GM12892 (cell line): Measurements from ENCODE around the gene CDH1. TPM values are rescaled to one million over a fixed set of nuclear protein-coding genes. Genes with fewer than 3 reads are reported as not detected.
A peak's percentile ranks its signal among the peaks of the same experiment; 100 is the strongest.

Experiments used
- DNase-seq: peaks from one replicate; pipeline ENCODE4 v3.0.0; 2011; ENCODE audit not compliant: insufficient read length
- FAIRE-seq: peaks from 2 replicates; lab custom pipeline; 2011; peaks lifted over from hg19 to GRCh38; lab: Jason Lieb, UNC
- POLR2A ChIP-seq: IDR thresholded peaks from 2 replicates; pipeline ENCODE4 v1.6.1; 2011; ENCODE audit warnings: low read depth, low read length, control low read depth
- POLR2AphosphoS5 ChIP-seq: IDR thresholded peaks from 2 replicates; pipeline ENCODE4 v1.6.1; 2011; ENCODE audit warnings: low read depth, low read length, control low read depth
- TAF1 ChIP-seq: IDR thresholded peaks from 2 replicates; pipeline ENCODE4 v1.6.1; 2011; ENCODE audit warnings: low read depth, mild to moderate bottlenecking, control low read depth, low read length, borderline replicate concordance
- polyA plus RNA-seq: library from polyadenylated mRNA; unstranded; fragments of >200 nt; gene quantifications from one replicate; pipeline ENCODE4 v1.2.1, GENCODE V29; 2012; ENCODE audit warnings: missing spikeins, inconsistent platforms; ENCODE audit not compliant: missing spikeins

CDH1 gene
- 2.9 TPM for polyA plus RNA-seq

DNA sequence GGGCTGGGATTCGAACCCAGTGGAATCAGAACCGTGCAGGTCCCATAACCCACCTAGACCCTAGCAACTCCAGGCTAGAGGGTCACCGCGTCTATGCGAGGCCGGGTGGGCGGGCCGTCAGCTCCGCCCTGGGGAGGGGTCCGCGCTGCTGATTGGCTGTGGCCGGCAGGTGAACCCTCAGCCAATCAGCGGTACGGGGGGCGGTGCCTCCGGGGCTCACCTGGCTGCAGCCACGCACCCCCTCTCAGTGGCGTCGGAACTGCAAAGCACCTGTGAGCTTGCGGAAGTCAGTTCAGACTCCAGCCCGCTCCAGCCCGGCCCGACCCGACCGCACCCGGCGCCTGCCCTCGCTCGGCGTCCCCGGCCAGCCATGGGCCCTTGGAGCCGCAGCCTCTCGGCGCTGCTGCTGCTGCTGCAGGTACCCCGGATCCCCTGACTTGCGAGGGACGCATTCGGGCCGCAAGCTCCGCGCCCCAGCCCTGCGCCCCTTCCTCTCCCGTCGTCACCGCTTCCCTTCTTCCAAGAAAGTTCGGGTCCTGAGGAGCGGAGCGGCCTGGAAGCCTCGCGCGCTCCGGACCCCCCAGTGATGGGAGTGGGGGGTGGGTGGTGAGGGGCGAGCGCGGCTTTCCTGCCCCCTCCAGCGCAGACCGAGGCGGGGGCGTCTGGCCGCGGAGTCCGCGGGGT lies at the start of gene CDH1:
Gene CDH1, plus strand, starts transcription at position 247 of the 684 bp plus-strand sequence. Its CDS starts 124 bp downstream, at position 371.
- FAIRE-seq (no peak), DNase-seq (no peak)
- no peak for TF ChIP-seq TAF1
- no peak for TF ChIP-seq POLR2A
- no peak for TF ChIP-seq POLR2AphosphoS5

DNA sequence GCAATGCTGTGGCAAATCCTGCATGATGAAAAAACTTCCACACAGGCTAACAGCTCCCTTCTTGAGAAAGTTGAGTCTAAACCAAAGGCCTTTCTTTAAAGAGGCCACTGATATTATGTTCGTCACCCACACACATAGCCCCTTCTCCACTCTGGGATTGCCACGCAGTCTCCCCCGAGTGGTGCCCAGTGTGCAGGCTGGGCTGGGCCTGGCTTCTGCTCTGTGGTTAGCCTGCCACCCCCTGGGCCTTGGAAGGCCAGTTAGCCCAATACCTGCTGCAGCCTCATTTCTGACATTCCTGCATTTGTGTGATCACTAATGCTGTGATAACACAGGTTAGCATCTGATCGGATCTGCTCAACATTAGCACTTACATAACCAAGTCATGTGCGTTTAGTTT lies 47.2 kb upstream of the CDH1 start:
- no peak for DNase-seq
- TF ChIP-seq TAF1 (no peak), POLR2A (no peak), POLR2AphosphoS5 (no peak)
- no peak for FAIRE-seq

GRCh38 chr16:68695575-68695974 lies 41.5 kb upstream of the CDH1 start:
- FAIRE-seq = no peak
- no peak for DNase-seq
- no peak for TF ChIP-seq TAF1
- no peak for TF ChIP-seq POLR2AphosphoS5
- no peak for TF ChIP-seq POLR2A

DNA sequence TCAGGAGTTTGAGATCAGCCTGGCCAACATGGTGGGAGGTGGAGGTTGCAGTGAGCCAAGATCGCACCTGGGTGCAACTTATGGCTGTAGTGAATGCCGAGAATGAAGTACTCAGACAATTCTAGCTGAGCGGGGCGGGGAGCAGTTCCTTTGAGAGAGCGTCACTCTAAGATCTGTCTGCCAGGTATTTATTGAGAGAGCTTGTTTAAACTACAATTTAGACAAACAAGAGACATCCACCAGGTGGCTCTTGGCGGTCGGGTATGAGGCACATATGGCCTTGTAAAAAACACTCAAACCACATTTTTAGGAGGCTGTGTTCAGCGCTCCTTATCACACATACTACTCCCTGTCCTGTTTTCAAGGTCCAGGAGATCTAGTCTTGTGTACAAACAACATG lies 40.6 kb upstream of the CDH1 start:
- FAIRE-seq (no peak), DNase-seq (no peak)
- TF ChIP-seq POLR2AphosphoS5 (no peak), TAF1 (no peak), POLR2A (no peak)

DNA sequence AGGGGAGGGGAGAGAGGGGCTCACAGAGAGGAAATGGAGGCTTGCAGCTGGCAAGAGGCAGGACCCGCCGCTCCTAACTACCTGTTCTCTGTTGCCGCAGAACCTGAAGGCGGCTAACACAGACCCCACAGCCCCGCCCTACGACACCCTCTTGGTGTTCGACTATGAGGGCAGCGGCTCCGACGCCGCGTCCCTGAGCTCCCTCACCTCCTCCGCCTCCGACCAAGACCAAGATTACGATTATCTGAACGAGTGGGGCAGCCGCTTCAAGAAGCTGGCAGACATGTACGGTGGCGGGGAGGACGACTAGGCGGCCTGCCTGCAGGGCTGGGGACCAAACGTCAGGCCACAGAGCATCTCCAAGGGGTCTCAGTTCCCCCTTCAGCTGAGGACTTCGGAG lies 39.0 kb upstream of the CDH1 start:
- DNase-seq (no peak), FAIRE-seq (no peak)
- TF ChIP-seq POLR2AphosphoS5 (no peak), POLR2A (no peak), TAF1 (no peak)

- DNase-seq (no peak), FAIRE-seq (no peak)
- TF ChIP-seq POLR2AphosphoS5 (no peak), TAF1 (no peak), POLR2A (no peak)
Measured at GRCh38 chr16:68700120-68700519, 37.0 kb upstream of the CDH1 start.

GRCh38 chr16:68700831-68701230 lies 36.3 kb upstream of the CDH1 start:
- DNase-seq (no peak), FAIRE-seq (no peak)
- no peak for TF ChIP-seq POLR2AphosphoS5
- no peak for TF ChIP-seq TAF1
- no peak for TF ChIP-seq POLR2A

DNA sequence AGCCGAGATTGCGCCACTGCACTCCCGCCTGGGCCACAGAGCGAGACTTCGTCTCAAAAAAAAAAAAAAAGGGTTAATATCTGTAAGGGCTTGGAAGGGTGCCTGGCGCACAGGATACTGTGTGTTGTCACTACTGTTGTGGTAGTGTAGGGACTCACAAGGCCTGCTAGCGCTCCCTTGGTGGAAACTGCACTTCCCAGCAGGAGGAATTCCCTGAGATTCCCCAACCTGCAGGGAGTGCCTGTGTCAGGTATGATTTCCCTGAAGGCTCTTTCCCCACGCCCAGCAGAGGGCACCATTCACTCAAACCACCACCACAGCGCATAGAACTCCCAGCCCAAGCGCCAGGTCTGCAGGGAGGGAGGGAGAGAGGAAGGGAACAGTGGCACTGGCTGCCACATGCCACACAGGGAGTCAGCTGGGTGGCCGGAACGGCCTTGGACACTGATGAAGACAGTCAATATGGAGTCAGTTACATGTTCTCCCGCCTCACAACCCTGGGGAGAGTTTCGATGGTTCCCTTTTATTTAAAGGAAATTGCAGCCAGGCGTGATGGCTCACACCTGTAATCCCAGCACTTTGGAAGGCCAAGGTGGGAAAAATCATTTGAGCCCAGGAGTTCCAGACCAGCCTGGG lies 32.7 kb upstream of the CDH1 start:
- peak; percentile 71 for FAIRE-seq
- no peak for TF ChIP-seq POLR2A
- TF ChIP-seq POLR2AphosphoS5 = no peak
- TF ChIP-seq TAF1 = no peak
- DNase-seq = peak; percentile 63

DNA sequence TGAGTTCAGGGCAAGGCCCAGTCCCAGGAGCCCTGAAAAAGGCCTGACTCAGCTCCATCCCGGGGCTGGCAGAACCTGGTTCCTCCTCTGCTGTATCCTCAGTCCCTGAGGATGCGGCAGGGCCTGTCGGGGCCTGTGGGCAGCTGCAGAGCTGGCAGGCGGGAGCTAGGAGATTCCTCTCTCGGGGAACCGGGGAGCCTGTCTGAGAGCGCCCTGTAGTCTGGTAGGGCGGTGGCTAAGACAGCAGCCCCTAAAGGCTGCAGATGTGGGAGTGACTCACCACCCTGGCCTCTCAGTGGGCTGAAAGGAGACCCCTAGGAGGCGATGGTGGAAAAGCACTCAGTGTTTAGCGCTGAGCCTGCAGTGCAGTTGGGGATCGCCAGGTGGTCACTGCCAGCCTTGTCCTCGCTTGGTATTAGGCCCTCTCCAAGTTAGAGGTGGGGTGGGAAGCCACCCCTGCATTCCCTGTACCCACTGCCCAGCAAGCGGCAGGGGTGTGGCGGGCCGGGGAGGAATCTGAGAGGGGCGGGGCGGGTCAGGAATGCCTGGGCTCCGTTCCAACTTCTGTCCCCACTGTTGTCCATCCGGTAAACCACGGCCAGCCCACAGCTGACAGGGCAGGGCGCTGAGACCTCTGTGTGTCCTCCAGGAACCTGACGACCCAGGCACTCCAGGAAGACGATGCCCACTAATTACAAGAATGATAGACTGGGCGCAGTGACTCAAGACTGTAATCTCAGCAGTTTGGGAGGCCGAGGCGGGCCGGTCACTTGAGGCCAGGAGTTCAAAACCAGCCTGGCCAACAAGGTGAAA lies 29.5 kb upstream of the CDH1 start:
- DNase-seq (no peak), FAIRE-seq (no peak)
- TF ChIP-seq POLR2AphosphoS5 = no peak
- TF ChIP-seq TAF1 = no peak
- TF ChIP-seq POLR2A = no peak

GRCh38 chr16:68710211-68710610 lies 26.9 kb upstream of the CDH1 start:
- FAIRE-seq (no peak), DNase-seq (no peak)
- TF ChIP-seq POLR2A (no peak), TAF1 (no peak), POLR2AphosphoS5 (no peak)

DNA sequence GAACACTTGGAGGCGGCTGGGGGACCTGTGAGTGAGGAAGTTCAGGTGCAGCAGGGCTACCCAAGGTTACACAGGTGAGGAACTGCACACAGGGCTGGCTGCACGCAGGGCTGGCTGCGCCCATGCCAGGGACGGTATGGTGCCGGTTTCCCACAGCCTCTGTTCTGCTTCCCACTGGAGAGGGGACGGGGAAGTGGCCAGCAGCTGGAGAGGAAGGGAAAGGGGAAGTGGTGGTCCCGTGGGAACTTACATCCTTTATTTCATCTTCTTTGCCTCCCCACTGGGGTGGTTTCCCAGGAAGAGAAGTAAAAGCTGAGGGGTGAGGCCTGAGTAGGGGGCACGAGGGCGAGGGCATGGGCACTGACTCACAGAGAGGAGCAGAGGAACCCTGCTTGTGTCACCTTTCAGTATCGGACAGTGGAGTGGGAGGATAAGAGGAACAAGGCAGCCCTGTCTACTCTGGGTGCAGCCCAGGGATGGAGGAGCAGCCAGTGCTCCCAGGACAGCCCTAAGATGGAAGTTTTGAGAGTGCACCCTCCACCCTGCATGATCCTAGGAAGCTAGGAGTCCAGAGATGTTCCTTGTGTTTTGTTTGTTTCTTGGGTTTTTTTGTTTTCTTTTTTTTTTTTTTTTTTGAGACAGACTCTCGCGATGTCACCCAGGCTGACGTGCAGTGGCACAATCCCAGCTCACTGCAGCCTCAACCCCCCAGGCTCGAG lies 25.5 kb upstream of the CDH1 start:
- no peak for DNase-seq
- TF ChIP-seq POLR2A (no peak), TAF1 (no peak), POLR2AphosphoS5 (no peak)
- FAIRE-seq = no peak
